GM18858 (cell line): ENCODE data around the gene SRSF11.

Source experiments
- ATAC-seq: cut with Tn5 transposase; IDR thresholded peaks from one replicate; pipeline ENCODE4 v1.9.1; 2021; ENCODE audit not compliant: unreplicated experiment

SRSF11 gene

DNA sequence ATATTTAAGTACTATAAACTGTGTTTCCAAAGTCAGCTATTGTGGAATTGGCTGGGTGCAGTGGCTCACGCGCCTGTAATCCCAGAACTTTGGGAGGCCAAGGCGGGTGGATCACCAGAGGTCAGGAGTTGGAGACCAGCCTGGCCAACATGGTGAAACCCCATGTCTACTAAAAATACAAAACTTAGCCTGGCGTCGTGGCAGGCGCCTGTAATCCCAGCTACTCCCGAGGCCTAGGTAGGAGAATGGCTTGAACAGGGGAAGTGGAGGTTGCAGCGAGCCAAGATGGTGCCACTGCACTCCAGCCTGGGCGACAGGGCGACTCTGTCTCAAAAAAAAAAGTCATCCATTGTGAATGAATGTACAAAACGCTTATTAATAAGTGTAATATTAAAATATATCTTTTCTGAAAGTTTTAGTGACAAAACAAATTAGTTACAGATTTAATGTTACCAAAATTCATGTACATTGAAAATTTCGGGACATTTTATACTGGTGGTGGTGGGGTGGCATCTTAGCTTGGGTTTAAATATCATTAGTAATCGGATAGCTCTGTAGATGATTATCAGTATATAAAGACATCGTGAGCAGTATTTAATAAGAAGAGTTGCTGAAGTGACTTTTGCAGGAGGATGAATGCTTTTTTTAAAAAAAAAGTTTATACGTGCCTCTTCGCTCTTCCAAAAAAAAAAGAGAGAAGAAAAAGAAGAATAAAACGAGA, 503 bp upstream of the SRSF11 start:
- peak; percentile 14 for ATAC-seq

DNA sequence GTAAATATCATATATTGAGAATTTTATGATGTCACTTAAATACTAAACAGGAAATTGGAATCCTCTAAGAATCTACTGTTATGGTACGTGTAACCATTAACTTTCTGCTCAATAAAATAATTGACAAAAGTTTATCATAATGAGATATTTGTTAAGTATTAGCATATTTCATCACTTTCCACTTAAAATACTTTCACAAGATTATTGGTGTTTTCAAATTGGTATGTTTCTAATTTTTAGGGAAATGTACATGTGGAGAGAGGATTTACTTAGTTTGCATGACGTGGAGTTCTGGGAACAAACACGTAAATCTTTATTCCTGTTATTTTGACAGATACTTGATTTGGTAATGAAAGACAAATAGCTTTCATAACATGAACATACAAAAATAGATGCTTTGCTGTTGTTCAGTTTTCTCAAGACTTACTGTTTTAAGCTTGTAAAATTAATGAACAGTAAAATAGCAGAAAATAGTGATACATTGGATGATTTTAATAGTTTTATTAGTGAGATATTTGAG, 1.6 kb downstream of the SRSF11 start:
- no peak for ATAC-seq

DNA sequence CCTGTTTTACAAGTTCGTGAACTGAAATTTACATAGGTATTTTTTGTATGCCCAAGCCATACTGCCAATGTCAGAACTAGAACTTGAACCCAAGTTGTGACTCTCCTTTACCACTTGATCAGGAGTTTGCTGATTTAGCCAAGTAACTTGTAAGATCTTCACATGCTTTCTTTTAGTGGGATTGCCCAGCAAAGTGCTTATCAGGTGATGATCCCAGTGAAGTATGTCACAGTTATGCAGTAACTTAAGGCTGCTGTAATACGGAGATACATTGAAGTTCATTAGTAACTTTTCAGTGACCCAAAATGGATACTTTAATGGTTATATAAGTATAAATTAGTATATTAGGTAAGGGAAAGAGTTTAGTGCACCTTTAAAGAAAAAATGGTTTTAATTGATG, 3.8 kb downstream of the SRSF11 start:
- no peak for ATAC-seq

- no peak for ATAC-seq
Observed at GRCh38 chr1:70227439-70227838, 6.3 kb downstream of the SRSF11 start.

DNA sequence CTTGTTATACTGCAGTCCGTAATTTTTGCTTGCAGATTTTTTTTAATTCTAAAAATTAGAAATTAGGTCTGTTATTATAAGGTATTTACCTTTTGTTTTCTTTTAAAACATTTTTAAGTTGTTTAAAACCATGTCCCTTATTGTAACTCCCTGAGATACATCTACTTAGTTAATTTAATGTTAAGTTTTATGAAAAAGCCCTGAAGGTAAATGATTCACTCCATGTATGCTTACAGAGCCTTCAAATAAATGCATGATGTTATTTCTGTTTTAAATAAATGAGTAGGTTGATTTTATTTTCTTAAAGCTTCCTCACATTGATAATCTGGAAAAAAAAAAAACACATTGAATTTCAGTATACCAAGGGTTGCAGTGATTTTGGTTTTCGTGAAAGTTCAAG, 7.5 kb downstream of the SRSF11 start:
- ATAC-seq, result no peak

GRCh38 chr1:70231475-70231874, 10.3 kb downstream of the SRSF11 start:
- no peak for ATAC-seq

- ATAC-seq, result no peak
Observed at GRCh38 chr1:70234733-70235132, 13.6 kb downstream of the SRSF11 start.

DNA sequence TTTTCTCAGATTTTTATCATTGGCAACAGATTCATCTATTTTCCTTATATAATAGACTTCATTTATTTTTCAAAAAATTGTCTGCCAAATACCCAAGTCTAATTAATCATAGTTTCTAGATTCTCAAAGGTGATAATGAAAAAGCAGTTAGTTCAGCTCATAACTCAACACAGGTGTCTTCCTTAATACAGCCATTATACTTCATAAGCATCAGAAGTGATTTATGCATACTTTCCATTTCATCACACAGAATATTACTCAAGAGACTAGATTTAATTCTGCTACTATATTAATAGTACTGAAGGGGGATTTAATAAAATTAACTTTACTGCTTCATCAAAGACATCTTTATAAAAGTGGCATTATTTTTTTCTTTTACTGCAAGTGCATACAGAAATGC, 18.8 kb downstream of the SRSF11 start:
- no peak for ATAC-seq

DNA sequence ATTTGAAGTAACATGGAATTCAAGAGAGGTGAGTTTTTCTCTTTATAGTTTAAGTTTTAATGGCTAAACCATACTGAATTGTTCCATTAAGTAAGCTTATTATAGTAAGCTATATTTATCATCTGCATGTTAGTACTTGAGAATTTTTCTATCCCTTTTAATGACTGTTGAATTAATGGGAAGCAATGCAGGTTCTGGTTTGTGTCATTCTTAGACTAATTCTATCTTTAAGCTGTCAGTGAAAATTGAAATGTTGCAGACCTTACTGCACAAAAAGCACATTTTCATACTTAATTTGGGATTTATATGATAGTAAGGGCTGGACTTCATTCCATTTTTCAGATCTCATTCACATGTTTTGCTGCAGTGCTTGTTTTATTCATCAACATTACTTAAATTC, 25.9 kb downstream of the SRSF11 start:
- no peak for ATAC-seq

DNA sequence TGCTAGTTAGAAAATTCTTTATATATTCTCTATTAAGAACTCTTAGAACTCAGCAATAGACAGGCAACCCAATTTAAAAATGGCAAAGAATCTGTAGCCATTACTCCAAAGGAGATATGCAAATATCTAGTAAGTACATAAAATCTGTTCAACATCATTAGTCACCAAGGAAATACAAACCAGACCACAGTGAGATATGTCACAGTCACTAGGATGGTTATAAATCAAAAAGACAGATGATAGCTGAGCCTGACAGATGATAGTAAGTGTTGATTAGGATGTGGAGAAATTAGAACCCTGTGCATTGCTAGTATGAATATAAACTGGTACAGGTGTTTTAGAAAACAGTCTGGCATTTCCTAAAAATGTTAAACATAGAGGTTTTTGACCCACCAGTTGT, 26.6 kb downstream of the SRSF11 start:
- ATAC-seq, result no peak

GRCh38 chr1:70248729-70249128, 27.5 kb downstream of the SRSF11 start:
- ATAC-seq, result no peak

DNA sequence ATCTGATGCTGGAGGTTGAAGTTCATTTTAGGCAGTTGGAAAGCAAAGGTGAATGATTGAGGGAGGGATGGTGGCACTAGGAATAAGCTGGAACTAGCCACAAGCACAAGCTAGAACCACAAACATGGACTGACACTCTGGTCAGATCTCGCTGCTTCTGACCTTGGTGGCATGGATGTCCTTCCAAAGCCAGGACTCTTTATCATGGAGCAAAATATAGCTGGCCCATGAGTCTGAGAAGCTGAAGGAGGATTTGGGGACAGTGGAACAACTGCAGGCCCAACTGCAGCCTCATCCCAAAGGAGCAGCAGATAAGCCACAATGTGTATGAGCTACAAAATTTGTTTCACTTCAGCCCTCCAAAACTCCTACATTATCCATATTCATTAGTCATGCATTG, 35.5 kb downstream of the SRSF11 start:
- ATAC-seq, result no peak

DNA sequence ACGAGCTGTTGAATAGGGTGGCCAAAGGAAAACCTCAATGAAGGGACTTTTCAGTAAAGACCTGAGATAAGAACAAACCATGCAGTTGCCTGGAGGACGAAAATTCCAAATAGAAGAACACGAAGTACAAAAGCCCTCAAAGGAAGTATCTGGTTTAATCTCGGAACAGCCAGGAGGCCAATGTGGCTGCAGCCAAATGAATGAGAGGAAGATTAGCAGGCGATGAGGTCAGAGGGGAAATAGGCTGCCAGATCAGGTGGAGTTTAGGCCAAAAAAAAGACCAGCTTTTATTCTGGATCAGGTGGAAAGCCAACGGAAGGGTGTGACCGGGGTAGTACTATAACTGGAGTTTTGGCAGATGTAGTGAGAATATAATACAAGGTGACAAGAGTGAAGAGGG, 43.7 kb downstream of the SRSF11 start:
- ATAC-seq, result no peak

- ATAC-seq, result no peak
Observed at GRCh38 chr1:70265946-70266345, 44.8 kb downstream of the SRSF11 start.

DNA sequence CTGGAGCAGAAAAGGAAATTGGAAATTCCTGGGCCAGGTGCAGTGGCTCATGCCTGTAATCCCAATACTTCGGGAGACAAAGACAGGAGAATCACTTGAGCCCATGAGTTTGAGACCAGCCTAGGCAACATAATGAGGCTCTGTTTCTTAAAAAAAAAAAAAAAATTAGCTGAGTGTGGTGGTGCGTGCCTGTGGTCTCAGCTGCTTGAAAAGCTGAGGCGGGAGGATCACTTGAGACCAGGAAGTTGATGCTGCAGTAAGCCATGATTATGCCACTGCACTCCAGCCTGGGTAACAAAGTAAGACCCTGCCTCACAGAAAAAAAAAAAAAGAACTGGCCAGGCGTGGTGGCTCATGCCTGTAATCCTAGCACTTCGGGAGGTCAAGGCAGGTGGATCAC, 56.7 kb downstream of the SRSF11 start:
- ATAC-seq, result no peak

DNA sequence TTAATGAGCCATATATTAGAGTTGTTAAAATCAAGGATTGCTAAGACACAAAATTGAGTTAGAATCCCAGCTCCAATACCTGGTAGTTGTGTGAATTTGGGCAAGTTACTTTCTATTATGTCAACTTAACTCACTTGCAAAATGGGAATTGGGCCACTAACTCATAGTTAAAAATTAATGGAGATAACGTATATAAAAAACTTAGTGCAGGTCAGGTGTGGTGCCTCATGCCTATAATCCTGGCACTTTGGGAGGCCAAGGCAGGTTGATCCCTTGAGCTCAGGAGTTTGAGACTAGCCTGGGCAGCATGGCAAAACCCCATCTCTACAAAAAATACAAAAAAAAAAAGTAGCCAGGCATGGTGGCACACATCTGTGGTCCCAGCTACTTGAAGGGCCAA, 57.5 kb downstream of the SRSF11 start:
- ATAC-seq, result no peak

GRCh38 chr1:70284366-70284765, 63.2 kb downstream of the SRSF11 start:
- no peak for ATAC-seq

GRCh38 chr1:70286453-70286852, 65.3 kb downstream of the SRSF11 start:
- no peak for ATAC-seq

GRCh38 chr1:70288166-70288565, 67.0 kb downstream of the SRSF11 start:
- no peak for ATAC-seq

DNA sequence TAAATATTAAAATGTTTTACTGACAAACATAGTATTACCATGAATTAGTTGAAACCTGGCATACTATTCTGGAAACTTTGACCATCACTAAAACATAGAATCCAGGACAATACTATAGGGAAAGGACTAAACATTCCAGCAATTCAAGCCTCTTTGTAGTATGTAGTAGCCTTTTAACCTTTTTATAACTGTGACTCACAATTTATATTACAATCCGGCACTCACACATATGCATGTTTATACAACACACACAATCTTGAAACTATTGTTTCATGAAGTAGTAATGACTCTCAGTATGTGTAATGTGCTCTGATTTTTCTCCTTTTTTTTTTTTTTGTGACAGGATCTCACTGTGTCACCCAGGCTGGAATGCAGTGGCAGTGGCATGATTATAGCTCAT, 69.0 kb downstream of the SRSF11 start:
- no peak for ATAC-seq

DNA sequence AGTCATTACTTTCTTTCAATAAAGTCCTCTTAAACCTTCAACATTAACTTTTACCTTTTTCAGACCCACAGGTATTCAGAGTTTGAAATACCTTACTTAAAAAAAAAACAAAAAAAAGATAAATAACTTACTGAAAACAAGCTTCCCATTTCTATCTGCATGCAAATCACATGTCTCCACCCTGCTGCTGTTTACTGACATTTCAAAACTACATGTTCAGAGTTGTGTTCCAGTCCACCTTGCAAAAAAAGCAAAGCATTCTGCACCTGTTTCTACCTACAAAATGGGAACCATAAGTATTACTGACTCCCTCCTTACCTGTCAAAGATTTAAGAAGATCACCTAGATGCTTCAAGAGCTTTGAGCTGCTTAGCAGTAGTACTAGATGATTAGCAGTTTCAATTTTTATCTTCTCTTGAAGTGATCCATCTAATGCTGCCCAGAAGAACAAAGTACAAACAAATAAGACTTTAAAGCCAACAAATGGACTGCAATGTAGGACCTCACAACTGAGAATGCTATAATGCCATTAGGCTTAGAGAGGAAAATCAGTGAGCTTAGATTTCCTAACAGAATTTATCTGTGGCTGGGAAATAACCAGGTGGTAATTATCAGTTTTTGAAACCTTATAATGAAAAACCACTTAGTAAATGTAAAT, 72.1 kb downstream of the SRSF11 start:
- no peak for ATAC-seq

GRCh38 chr1:70295749-70296148, 74.6 kb downstream of the SRSF11 start:
- ATAC-seq, result no peak

- ATAC-seq, result no peak
Observed at GRCh38 chr1:70299472-70299871, 78.3 kb downstream of the SRSF11 start.
